C4-2B (cell line): ENCODE results near the gene EYA4.

ENCODE experiments used
- ZFX ChIP-seq: fragments of 450-650 bp; IDR thresholded peaks from 2 replicates; pipeline ENCODE4 v1.6.1; 2017
- TF ChIP-seq, protein P1 (sequence below): fragments of 450-650 bp; conservative IDR thresholded peaks from 2 replicates; pipeline ENCODE4 v1.5.1; 2017; ENCODE audit warnings: mild to moderate bottlenecking

DNA sequence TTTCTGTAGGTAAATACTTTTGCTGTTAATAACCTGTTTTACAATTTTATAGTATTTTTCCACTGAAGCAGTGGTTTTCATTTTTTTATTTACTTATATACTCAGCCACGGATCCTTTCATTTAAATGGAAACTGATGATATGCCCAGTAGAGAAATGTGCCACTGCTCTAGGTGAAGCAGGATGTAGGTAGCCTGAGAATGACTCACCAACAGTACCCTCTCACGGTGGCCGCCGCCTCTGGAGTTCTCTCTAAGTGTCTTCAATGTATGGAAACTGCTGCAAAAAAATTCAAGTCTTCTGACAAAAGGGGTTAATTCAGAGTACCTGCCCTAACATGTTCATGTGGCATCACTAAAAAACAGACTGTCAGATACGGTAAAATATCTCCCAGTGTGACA, 6.4 kb downstream of the EYA4 start:
- TF ChIP-seq, protein P1, sequence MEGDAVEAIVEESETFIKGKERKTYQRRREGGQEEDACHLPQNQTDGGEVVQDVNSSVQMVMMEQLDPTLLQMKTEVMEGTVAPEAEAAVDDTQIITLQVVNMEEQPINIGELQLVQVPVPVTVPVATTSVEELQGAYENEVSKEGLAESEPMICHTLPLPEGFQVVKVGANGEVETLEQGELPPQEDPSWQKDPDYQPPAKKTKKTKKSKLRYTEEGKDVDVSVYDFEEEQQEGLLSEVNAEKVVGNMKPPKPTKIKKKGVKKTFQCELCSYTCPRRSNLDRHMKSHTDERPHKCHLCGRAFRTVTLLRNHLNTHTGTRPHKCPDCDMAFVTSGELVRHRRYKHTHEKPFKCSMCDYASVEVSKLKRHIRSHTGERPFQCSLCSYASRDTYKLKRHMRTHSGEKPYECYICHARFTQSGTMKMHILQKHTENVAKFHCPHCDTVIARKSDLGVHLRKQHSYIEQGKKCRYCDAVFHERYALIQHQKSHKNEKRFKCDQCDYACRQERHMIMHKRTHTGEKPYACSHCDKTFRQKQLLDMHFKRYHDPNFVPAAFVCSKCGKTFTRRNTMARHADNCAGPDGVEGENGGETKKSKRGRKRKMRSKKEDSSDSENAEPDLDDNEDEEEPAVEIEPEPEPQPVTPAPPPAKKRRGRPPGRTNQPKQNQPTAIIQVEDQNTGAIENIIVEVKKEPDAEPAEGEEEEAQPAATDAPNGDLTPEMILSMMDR = no peak
- TF ChIP-seq ZFX = no peak
